ENCODE measurements around the gene OR9Q1.

DNA sequence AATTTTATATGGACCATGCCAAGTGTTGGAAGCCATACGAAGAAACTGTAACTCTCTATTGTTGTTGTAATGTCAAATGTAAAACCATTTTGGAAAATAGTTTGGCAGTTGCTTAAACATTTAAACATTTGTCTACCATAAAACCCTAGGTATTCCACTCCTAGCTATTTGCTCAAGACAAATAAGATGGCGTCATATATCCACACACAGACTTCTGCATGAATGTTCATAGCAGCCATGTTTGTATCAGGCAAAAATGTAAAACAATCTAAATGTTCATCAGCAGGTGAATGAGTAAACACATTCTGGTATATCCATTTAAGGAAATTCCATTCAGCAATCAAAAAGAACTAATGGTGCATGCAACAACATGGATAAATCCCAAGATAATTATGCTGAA, 73.8 kb downstream of the OR9Q1 start:
- TF ChIP-seq, protein P1, sequence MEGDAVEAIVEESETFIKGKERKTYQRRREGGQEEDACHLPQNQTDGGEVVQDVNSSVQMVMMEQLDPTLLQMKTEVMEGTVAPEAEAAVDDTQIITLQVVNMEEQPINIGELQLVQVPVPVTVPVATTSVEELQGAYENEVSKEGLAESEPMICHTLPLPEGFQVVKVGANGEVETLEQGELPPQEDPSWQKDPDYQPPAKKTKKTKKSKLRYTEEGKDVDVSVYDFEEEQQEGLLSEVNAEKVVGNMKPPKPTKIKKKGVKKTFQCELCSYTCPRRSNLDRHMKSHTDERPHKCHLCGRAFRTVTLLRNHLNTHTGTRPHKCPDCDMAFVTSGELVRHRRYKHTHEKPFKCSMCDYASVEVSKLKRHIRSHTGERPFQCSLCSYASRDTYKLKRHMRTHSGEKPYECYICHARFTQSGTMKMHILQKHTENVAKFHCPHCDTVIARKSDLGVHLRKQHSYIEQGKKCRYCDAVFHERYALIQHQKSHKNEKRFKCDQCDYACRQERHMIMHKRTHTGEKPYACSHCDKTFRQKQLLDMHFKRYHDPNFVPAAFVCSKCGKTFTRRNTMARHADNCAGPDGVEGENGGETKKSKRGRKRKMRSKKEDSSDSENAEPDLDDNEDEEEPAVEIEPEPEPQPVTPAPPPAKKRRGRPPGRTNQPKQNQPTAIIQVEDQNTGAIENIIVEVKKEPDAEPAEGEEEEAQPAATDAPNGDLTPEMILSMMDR (IDR thresholded peaks at IDR 0.05) = no peak
- no peak for TF ChIP-seq POLR2A (IDR thresholded peaks at IDR 0.05)
- TF ChIP-seq POLR2AphosphoS5 (IDR thresholded peaks at IDR 0.05; ENCODE audit: insufficient read depth in 1 of 2, low read depth in 1 of 2) = no peak

All from vagina (tissue), 2 donors.